CD4-positive, alpha-beta T cell treated with Interleukin-1 beta for 1 hour (primary cell): ENCODE measurements around the gene KRR1.

Experiments used
- DNase-seq, 2 donors: peaks; one replicate each; pipeline ENCODE4 v3.0.0-alpha.2; 2020 to 2022

Gene KRR1

GRCh38 chr12:75511116-75512048 is at the start of gene KRR1:
Gene KRR1 (minus strand): TSS chr12:75511609. CDS start chr12:75511597, 12 bp downstream.
- peak; percentile 93 for DNase-seq

GRCh38 chr12:75560167-75560566 is 48.8 kb upstream of the KRR1 start:
- DNase-seq, result no peak

- DNase-seq, result no peak
These were observed 46.9 kb upstream of the KRR1 start for GRCh38 chr12:75558287-75558686.

- DNase-seq, result no peak
These were observed 45.0 kb upstream of the KRR1 start for GRCh38 chr12:75556311-75556899.

- no peak for DNase-seq
These were observed 43.1 kb upstream of the KRR1 start for GRCh38 chr12:75554556-75554880.

- no peak for DNase-seq
These were observed 42.6 kb upstream of the KRR1 start for GRCh38 chr12:75553836-75554555.

GRCh38 chr12:75553398-75553797 is 42.0 kb upstream of the KRR1 start:
- DNase-seq, result no peak

GRCh38 chr12:75551477-75551876 is 40.1 kb upstream of the KRR1 start:
- DNase-seq, result no peak

- no peak for DNase-seq
These were observed 39.2 kb upstream of the KRR1 start for GRCh38 chr12:75550401-75551240.

GRCh38 chr12:75549989-75550388 is 38.6 kb upstream of the KRR1 start:
- DNase-seq, result no peak

GRCh38 chr12:75548879-75549278 is 37.5 kb upstream of the KRR1 start:
- no peak for DNase-seq

GRCh38 chr12:75545636-75546035 is 34.2 kb upstream of the KRR1 start:
- no peak for DNase-seq

GRCh38 chr12:75543529-75543928 is 32.1 kb upstream of the KRR1 start:
- DNase-seq, result no peak

GRCh38 chr12:75542942-75543341 is 31.5 kb upstream of the KRR1 start:
- no peak for DNase-seq

GRCh38 chr12:75539889-75540288 is 28.5 kb upstream of the KRR1 start:
- DNase-seq, result no peak

- DNase-seq, result no peak
These were observed 21.8 kb upstream of the KRR1 start for GRCh38 chr12:75533239-75533638.

- no peak for DNase-seq
These were observed 18.4 kb upstream of the KRR1 start for GRCh38 chr12:75529826-75530225.

- DNase-seq, result no peak
These were observed 17.9 kb upstream of the KRR1 start for GRCh38 chr12:75529316-75529715.

GRCh38 chr12:75528692-75529091 is 17.3 kb upstream of the KRR1 start:
- no peak for DNase-seq

GRCh38 chr12:75528272-75528671 is 16.9 kb upstream of the KRR1 start:
- DNase-seq, result no peak

- peak; percentile 4 to 46 for DNase-seq
These were observed 15.5 kb upstream of the KRR1 start for GRCh38 chr12:75526655-75527511.

GRCh38 chr12:75525263-75525662 is 13.9 kb upstream of the KRR1 start:
- DNase-seq, result no peak
